ENCODE measurements around the gene ATP11A. TPM values are rescaled to one million over a fixed set of nuclear protein-coding genes. Genes with fewer than 3 reads are reported as not detected.

ATP11A gene
- total RNA-seq, 2 donors from 2014 or later, result 33.8 to 41.0 TPM

DNA sequence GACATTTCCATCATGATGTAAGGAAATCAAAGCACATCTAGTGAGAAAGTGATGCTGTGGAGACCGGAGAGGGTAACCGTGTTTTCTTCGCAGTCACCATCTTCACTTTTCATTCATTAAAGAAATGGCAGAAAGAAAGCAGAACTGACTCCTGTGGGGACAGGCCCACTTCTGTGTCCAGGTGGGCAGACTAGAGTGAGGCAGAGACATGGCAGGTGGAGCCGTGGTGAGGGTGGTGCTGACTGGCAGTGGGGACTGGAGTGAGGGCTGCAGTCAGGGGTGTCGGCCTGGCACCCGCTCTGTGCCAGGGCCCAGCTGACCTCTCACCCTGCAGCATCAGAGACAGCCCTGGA is 207.7 kb downstream of the ATP11A start:
- H3K4me3 Mint-ChIP-seq, result no peak overlapping the region
- peaks cover 13% of the 10 kb centered on the region for H3K27me3 Mint-ChIP-seq (ENCODE audit: low read depth)
- DNase-seq (no peak), ATAC-seq (replicated peaks in 1 of 2) (no peak)
- H3K9me3 Mint-ChIP-seq, result no peaks in the 10 kb centered on the region
- H3K4me1 Mint-ChIP-seq (ENCODE audit: low read depth), result no peaks in the 10 kb centered on the region
- H3K36me3 Mint-ChIP-seq (ENCODE audit: insufficient read depth in 2 of 2), result no peaks in the 10 kb centered on the region
- no peak overlapping the region for H3K27ac Mint-ChIP-seq

DNA sequence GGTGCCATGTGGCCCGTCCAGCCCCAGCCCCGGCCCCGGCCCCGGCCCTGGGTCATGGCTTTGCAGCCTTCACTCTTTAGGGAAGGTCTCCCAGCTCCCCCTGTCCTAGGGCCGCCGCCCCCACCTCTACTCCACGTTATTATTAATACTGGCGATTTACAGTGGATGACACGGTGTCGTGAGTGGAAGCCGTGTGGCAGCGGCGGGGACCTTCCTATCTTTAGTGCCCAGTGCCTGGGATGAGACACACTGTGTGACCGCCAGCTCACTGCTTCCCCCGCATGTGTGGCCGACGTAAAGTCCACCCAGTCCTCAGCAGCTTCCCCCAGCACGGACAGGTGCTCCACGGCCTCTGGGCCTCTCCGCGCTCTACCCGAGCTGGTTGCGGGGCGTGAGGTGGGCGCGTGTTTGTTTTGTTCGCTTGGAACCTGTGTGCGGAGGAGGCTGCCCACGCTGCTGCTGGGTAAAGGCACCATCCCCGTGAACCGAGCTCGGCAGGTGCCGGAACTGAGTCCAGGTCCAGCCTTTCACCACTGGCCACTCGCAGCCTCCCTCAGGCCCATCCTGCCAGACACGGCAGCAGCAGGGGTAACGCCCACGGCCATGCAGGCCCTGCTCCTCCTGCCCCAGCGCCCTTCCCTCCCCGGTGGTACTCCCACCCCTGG is 208.2 kb downstream of the ATP11A start:
- DNase-seq (no peak), ATAC-seq (replicated peaks in 1 of 2) (no peak)
- H3K9me3 Mint-ChIP-seq, result no peaks in the 10 kb centered on the region
- no peak overlapping the region for H3K4me3 Mint-ChIP-seq
- H3K27me3 Mint-ChIP-seq (ENCODE audit: low read depth), result peaks cover 8% of the 10 kb centered on the region
- no peaks in the 10 kb centered on the region for H3K4me1 Mint-ChIP-seq (ENCODE audit: low read depth)
- H3K27ac Mint-ChIP-seq, result no peak overlapping the region
- no peaks in the 10 kb centered on the region for H3K36me3 Mint-ChIP-seq (ENCODE audit: insufficient read depth in 2 of 2)

GRCh38 chr13:112898621-112899280 is 208.9 kb downstream of the ATP11A start:
- no peak for ATAC-seq (replicated peaks in 1 of 2)
- Mint-ChIP-seq H3K4me1 (ENCODE audit: low read depth) (no peaks in the 10 kb centered on the region), H3K27me3 (ENCODE audit: low read depth) (peaks cover 4% of the 10 kb centered on the region), H3K36me3 (ENCODE audit: insufficient read depth in 2 of 2) (no peaks in the 10 kb centered on the region), H3K27ac (no peak overlapping the region), H3K4me3 (no peak overlapping the region), H3K9me3 (no peaks in the 10 kb centered on the region)
- DNase-seq, result no peak

DNA sequence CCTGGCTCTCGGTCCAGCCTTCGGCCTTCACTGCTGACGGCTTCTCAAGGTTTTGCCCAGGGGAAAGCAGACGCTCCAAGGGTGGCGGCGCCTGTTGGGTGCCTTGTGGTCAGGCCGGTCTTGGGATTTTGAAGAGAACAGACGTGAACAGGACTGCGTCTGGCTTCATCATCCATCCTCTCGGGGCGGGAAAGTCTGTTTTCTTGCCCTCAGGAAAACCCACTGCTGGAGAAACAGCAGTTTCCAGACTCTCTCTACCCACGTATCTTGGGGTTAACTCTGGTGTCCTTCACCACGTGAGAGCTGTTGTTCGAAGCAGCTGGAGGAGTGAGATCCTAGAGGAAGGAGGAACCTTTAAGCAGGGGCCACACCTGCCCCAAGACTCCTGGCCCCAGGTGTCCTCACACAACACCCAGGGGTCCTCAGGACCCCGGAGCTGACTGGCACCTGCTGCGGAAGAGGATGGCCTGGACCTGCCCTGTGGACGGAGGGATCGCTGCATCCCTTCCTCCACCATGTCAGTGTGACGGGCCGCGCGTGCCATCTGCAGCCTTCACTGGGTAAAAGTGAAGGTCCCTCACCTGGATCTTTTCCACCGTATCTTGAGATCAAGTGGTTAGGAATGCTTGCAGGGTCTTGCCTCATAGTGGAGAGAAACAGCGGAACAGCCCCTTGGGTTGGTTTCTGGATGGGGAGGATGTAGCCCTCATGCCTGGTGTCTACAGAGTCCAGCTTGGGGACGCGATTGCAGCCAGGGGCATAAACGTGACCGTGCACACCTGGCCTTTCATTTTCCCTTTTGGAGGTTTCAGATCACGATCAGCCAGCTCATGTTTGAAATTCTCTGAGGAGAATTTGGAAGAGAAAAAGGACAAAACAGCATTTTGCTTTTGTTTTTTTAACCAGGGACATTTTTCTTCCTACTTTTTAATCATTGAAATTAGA is 209.7 kb downstream of the ATP11A start:
- Mint-ChIP-seq H3K4me3 (no peak overlapping the region), H3K27ac (no peak overlapping the region), H3K27me3 (ENCODE audit: low read depth) (peaks cover 4% of the 10 kb centered on the region), H3K9me3 (no peaks in the 10 kb centered on the region), H3K4me1 (ENCODE audit: low read depth) (no peaks in the 10 kb centered on the region), H3K36me3 (ENCODE audit: insufficient read depth in 2 of 2) (no peaks in the 10 kb centered on the region)
- no peak for ATAC-seq (replicated peaks in 1 of 2)
- no peak for DNase-seq

DNA sequence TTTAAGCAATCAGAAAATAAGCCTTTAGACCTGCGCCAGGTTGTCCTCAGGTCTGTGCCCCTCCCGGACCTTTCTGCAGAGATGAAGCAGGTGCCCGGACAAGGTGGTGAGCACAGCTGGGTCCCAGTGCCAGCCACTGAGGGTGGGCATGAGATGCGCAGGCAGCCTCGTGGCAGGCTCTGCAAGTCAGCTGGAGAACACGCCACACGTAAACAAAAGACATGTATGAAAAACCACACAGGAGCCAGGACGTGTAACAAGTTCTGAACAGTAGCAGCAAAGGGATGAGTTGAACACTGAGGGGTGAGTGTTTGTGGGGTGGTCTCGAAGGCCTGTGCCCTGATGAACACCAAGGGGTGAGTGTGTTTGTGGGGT is 210.4 kb downstream of the ATP11A start:
- H3K9me3 Mint-ChIP-seq, result peaks cover 0 to 3% of the 10 kb centered on the region in 2 donors
- no peaks in the 10 kb centered on the region for H3K4me1 Mint-ChIP-seq (ENCODE audit: low read depth)
- H3K27me3 Mint-ChIP-seq (ENCODE audit: low read depth), result peaks cover 4% of the 10 kb centered on the region
- H3K27ac Mint-ChIP-seq, result no peak overlapping the region
- H3K4me3 Mint-ChIP-seq, result no peak overlapping the region
- ATAC-seq (replicated peaks in 1 of 2), result no peak
- peaks cover 2 to 3% of the 10 kb centered on the region in 2 donors for H3K36me3 Mint-ChIP-seq (ENCODE audit: insufficient read depth in 2 of 2)
- DNase-seq, result no peak

- Mint-ChIP-seq H3K4me1 (ENCODE audit: low read depth) (no peaks in the 10 kb centered on the region), H3K9me3 (peaks cover 0 to 4% of the 10 kb centered on the region in 2 donors), H3K27ac (no peak overlapping the region), H3K27me3 (ENCODE audit: low read depth) (peaks cover 4% of the 10 kb centered on the region), H3K36me3 (ENCODE audit: insufficient read depth in 2 of 2) (peaks cover 2 to 5% of the 10 kb centered on the region in 2 donors), H3K4me3 (no peak overlapping the region)
- no peak for DNase-seq
- no peak for ATAC-seq (replicated peaks in 1 of 2)
Observed at GRCh38 chr13:112900691-112901091, 210.9 kb downstream of the ATP11A start.

DNA sequence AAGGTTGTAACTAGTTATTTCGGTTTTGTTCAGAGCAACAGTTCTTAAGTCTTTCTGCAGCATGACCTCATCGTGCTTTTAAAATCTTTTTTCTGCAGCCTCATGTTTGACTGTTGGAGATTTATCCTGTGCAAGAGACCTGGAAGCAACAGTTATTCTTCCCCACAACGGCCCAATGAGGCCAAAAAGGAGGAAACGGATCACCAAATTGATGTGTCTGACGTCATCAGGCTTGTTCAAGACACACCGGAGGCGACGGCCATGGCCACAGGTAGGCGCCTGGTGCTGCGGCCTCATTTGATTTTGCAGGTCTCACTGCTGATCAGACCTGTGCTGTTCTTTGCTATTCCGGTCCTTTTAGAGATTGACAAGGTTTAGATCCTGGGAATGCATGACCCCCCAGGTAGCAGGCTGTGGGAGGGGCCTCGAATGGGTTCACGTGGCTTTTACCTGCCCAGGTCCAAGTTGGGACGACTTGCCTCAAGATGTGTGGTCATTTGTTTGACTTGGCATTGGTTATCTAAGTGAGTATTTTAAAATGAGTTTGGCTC is 212.3 kb downstream of the ATP11A start:
- no peaks in the 10 kb centered on the region for H3K4me1 Mint-ChIP-seq (ENCODE audit: low read depth)
- H3K9me3 Mint-ChIP-seq, result peaks cover 0 to 4% of the 10 kb centered on the region in 2 donors
- no peak overlapping the region for H3K4me3 Mint-ChIP-seq
- H3K27me3 Mint-ChIP-seq (ENCODE audit: low read depth), result peaks cover 9% of the 10 kb centered on the region
- DNase-seq (no peak), ATAC-seq (replicated peaks in 1 of 2) (no peak)
- peaks cover 4 to 5% of the 10 kb centered on the region in 2 donors for H3K36me3 Mint-ChIP-seq (ENCODE audit: insufficient read depth in 2 of 2)
- H3K27ac Mint-ChIP-seq, result no peak overlapping the region

- Mint-ChIP-seq H3K27me3 (ENCODE audit: low read depth) (peaks cover 12% of the 10 kb centered on the region), H3K4me1 (ENCODE audit: low read depth) (no peaks in the 10 kb centered on the region), H3K9me3 (peaks cover 0 to 4% of the 10 kb centered on the region in 2 donors), H3K4me3 (no peak overlapping the region), H3K36me3 (ENCODE audit: insufficient read depth in 2 of 2) (peaks cover 4 to 5% of the 10 kb centered on the region in 2 donors), H3K27ac (no peak overlapping the region)
- DNase-seq (no peak), ATAC-seq (replicated peaks in 1 of 2) (no peak)
Observed at GRCh38 chr13:112902669-112903068, 212.8 kb downstream of the ATP11A start.

DNA sequence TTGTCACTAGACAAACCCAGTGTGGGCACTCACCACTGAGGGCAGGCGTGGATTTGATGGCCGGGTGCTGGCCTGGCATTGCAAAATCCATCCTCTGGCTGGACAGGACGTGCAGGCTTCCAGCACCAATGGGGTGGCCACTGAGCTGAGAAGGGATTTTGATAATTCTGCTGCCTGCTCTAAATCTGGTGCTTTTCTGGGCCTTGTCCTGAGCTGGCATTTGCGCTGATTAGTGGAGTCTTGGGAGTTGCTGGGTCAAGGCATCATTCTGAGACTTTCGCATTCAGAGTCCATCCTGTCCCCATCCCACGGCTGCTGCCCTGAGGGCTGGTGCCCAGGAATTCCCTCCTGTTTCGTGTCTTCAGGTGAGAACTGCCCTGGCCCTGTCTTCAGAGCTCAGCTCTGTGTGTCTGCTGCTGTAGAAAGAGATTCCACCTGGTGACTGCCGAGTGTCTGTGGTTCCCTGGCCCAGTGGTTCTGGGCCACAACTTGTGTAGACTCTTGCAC is 213.3 kb downstream of the ATP11A start:
- ATAC-seq (replicated peaks in 1 of 2) (no peak), DNase-seq (no peak)
- H3K36me3 Mint-ChIP-seq (ENCODE audit: insufficient read depth in 2 of 2), result peaks cover 4 to 5% of the 10 kb centered on the region in 2 donors
- no peaks in the 10 kb centered on the region for H3K4me1 Mint-ChIP-seq (ENCODE audit: low read depth)
- peaks cover 12% of the 10 kb centered on the region for H3K27me3 Mint-ChIP-seq (ENCODE audit: low read depth)
- H3K9me3 Mint-ChIP-seq, result peaks cover 0 to 4% of the 10 kb centered on the region in 2 donors
- H3K27ac Mint-ChIP-seq, result no peak overlapping the region
- no peak overlapping the region for H3K4me3 Mint-ChIP-seq

DNA sequence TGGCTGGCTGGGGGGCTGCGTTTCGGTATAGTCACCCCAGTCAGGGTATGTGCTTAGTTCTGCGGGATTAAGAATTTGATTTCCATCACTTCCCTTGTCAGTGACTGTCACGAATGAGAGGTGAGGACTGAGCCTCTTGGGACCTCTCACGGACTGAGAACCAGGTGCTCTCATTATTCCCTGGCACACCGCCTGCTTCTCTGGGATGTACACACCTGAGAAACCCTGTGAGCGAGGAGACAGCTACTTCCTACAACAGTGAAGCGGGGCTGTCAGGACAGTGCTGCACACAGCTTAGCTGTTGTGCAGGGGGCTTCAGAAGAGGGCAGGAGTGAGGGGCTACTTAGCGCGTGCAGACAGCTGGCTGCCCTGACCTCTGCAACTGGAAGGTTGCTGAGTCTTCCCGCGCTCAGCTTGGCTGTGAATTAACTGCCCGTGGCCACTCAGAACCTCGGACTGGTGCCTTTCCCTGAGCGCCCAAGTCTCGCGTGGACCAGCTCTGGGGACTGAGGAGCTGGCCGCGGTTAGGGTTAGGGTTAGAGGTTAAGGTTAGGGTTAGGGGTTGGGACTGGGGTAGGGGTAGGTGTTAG is 213.9 kb downstream of the ATP11A start:
- H3K27ac Mint-ChIP-seq, result no peak overlapping the region
- H3K27me3 Mint-ChIP-seq (ENCODE audit: low read depth), result peaks cover 12% of the 10 kb centered on the region
- peaks cover 4 to 5% of the 10 kb centered on the region in 2 donors for H3K36me3 Mint-ChIP-seq (ENCODE audit: insufficient read depth in 2 of 2)
- no peak for ATAC-seq (replicated peaks in 1 of 2)
- DNase-seq, result no peak
- peaks cover 0 to 4% of the 10 kb centered on the region in 2 donors for H3K9me3 Mint-ChIP-seq
- no peaks in the 10 kb centered on the region for H3K4me1 Mint-ChIP-seq (ENCODE audit: low read depth)
- no peak overlapping the region for H3K4me3 Mint-ChIP-seq

DNA sequence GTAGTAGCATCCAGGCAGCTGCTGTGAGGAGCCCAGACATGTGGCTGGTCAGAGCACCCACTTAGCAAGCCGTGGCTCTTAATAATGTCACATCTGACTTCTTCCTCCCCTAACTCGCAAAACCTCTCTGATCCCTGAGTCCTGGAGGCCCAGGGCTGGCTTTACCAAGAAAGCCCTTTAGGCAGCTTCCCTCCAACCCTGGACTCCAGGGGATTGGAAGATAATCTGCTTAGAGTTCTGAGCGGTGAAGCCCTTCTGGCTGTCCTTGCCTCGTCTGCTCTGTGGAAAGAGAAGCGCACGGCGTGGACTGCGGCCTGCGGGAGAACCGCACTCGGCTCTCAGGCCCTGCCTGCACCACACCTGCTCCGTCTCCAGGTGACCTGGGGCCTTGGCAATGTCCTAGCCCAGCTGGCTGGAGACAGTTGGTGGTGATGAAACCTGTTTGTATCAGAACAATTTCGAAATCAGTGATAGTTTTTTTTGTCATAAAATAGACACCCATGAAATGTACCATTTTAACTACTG is 214.7 kb downstream of the ATP11A start:
- H3K4me1 Mint-ChIP-seq (ENCODE audit: low read depth), result no peaks in the 10 kb centered on the region
- DNase-seq (no peak), ATAC-seq (replicated peaks in 1 of 2) (no peak)
- peaks cover 4 to 5% of the 10 kb centered on the region in 2 donors for H3K36me3 Mint-ChIP-seq (ENCODE audit: insufficient read depth in 2 of 2)
- H3K9me3 Mint-ChIP-seq, result peaks cover 0 to 4% of the 10 kb centered on the region in 2 donors
- H3K27me3 Mint-ChIP-seq (ENCODE audit: low read depth), result peaks cover 12% of the 10 kb centered on the region
- no peak overlapping the region for H3K4me3 Mint-ChIP-seq
- no peak overlapping the region for H3K27ac Mint-ChIP-seq

DNA sequence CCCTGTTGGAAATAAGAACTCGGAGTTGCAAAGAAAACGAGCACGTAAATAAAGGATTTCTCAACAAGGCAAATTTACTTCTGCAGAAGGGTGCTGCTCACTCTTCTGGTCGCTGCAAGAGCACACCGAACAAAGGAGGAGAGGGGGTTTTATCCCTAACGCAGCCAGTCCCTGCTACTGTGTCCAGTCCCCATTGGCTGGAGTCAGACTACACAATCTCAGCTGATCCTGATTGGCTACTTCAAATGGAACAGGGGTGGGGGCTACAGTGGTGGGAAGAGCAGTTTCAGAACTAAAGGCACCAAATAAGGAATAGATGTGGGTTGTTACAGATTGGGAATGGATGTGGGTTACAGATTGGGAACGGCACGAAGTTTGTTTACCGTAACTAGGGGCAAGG is 215.2 kb downstream of the ATP11A start:
- H3K4me1 Mint-ChIP-seq (ENCODE audit: low read depth), result no peaks in the 10 kb centered on the region
- peaks cover 0 to 4% of the 10 kb centered on the region in 2 donors for H3K9me3 Mint-ChIP-seq
- DNase-seq (no peak), ATAC-seq (replicated peaks in 1 of 2) (no peak)
- no peak overlapping the region for H3K4me3 Mint-ChIP-seq
- H3K27ac Mint-ChIP-seq, result no peak overlapping the region
- peaks cover 4 to 5% of the 10 kb centered on the region in 2 donors for H3K36me3 Mint-ChIP-seq (ENCODE audit: insufficient read depth in 2 of 2)
- peaks cover 12% of the 10 kb centered on the region for H3K27me3 Mint-ChIP-seq (ENCODE audit: low read depth)

Data from activated T-cell treated with anti-CD3 and anti-CD28 coated beads, Interleukin-2, amount 50 U/mL, for 72 hours (primary cell).